ENCODE results near the gene MYL3. TPM values are rescaled to one million over a fixed set of nuclear protein-coding genes. Genes with fewer than 3 reads are reported as not detected.

The MYL3 gene
- total RNA-seq, 2 donors from 2014 or later = 208 to 223 TPM

- no peak overlapping the region for H3K4me3 ChIP-seq
- TF ChIP-seq, protein P1, sequence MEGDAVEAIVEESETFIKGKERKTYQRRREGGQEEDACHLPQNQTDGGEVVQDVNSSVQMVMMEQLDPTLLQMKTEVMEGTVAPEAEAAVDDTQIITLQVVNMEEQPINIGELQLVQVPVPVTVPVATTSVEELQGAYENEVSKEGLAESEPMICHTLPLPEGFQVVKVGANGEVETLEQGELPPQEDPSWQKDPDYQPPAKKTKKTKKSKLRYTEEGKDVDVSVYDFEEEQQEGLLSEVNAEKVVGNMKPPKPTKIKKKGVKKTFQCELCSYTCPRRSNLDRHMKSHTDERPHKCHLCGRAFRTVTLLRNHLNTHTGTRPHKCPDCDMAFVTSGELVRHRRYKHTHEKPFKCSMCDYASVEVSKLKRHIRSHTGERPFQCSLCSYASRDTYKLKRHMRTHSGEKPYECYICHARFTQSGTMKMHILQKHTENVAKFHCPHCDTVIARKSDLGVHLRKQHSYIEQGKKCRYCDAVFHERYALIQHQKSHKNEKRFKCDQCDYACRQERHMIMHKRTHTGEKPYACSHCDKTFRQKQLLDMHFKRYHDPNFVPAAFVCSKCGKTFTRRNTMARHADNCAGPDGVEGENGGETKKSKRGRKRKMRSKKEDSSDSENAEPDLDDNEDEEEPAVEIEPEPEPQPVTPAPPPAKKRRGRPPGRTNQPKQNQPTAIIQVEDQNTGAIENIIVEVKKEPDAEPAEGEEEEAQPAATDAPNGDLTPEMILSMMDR (IDR thresholded peaks at IDR 0.05) = no peak
Observed at GRCh38 chr3:46854555-46854991, 8.7 kb downstream of the MYL3 start.

DNA sequence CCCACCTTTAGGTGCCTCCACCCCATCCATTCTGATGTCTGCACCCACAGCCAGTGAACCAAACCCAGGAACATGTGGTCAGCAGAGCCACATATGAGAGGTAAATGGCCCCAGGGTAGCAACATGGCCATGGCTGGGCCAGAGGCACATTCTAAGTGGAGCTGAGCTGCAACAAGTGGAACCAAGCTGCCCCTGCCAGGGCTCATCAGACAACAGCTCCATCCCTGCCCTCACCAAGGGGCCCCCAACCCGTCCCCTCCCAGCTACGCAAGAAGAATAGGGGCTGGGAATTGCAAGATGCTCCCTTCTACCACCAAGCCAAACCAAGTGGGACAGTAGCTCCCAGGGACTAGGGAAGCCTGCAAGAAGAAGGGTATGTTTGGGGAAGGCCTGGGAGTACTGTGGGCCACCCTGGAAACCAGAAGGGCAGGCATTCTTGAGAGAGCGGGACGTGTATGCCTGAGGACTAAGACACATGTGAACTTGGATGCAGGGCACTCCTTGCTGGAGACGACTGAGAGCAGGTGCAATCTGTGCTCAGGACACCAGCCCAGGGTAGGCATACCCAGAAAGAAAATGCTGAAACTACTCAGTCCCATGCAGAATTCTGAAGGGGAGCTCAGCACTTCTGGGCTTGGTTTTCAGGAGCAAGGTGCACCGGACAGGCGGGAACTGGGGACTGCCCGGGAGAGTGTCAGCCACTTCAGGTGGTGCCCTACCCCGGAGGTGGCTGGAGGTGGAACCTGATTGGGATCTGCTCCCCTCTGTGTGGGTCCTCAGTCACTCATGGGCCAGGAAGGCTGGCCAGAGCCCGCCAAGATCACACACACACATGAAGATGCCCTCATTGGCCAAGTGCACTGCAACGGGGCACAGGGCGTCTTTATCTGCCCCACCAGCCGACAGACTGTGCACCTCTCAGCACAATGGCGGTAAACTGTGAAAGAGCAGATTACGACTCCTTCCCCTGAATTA lies 9.5 kb downstream of the MYL3 start:
- no peak for DNase-seq (ENCODE audit: low spot score)
- TF ChIP-seq, protein P1 (IDR thresholded peaks at IDR 0.05) = no peak
- H3K27me3 ChIP-seq = no peaks in the 10 kb centered on the region
- H3K4me3 ChIP-seq = no peak overlapping the region
- no peak overlapping the region for H3K27ac ChIP-seq
- H3K9me3 ChIP-seq = no peaks in the 10 kb centered on the region
- no peaks in the 10 kb centered on the region for H3K36me3 ChIP-seq
- no peaks in the 10 kb centered on the region for H3K4me1 ChIP-seq

More at GRCh38 chr3:46854555-46854991, 8.7 kb downstream of the MYL3 start:
- no peak for DNase-seq (ENCODE audit: low spot score)
- H3K27ac ChIP-seq = no peak overlapping the region
- H3K9me3 ChIP-seq = no peaks in the 10 kb centered on the region
- H3K36me3 ChIP-seq = no peaks in the 10 kb centered on the region
- no peaks in the 10 kb centered on the region for H3K27me3 ChIP-seq
- no peaks in the 10 kb centered on the region for H3K4me1 ChIP-seq

DNA sequence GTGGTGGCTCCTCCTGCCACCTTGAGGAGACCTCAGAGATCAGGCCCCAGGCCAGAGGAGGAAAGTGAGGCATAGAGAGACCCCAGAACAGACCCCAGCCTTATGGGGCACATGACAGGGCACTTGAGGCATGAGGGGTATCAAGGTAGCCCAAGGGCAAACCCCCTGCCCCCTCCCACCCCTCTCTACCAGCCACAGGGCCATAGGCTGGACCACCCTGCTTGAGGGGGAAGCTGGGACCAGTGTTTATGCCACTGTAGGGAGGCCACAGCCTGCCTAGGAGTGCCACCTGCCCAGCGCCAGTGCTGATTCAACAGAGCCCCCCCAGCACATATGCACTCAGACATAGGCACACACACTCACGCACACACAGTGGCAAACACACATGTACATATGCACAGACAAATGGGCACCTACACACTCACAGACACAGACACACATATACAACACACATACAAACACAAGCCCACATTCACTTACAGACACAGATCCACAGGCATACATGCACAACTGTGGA lies 10.3 kb downstream of the MYL3 start:
- Histone ChIP-seq H3K36me3 (no peaks in the 10 kb centered on the region), H3K27ac (no peak overlapping the region), H3K4me3 (no peak overlapping the region), H3K9me3 (no peaks in the 10 kb centered on the region), H3K4me1 (peaks cover 0 to 8% of the 10 kb centered on the region in 2 donors), H3K27me3 (no peaks in the 10 kb centered on the region)
- TF ChIP-seq, protein P1 (IDR thresholded peaks at IDR 0.05) = no peak
- no peak for DNase-seq (ENCODE audit: low spot score)

GRCh38 chr3:46852334-46852720 lies 10.9 kb downstream of the MYL3 start:
- Histone ChIP-seq H3K4me1 (peaks cover 0 to 13% of the 10 kb centered on the region in 2 donors), H3K27me3 (no peaks in the 10 kb centered on the region), H3K4me3 (no peak overlapping the region), H3K9me3 (no peaks in the 10 kb centered on the region), H3K27ac (no peak overlapping the region), H3K36me3 (no peaks in the 10 kb centered on the region)
- TF ChIP-seq, protein P1 (IDR thresholded peaks at IDR 0.05) = no peak
- no peak for DNase-seq (ENCODE audit: low spot score)

DNA sequence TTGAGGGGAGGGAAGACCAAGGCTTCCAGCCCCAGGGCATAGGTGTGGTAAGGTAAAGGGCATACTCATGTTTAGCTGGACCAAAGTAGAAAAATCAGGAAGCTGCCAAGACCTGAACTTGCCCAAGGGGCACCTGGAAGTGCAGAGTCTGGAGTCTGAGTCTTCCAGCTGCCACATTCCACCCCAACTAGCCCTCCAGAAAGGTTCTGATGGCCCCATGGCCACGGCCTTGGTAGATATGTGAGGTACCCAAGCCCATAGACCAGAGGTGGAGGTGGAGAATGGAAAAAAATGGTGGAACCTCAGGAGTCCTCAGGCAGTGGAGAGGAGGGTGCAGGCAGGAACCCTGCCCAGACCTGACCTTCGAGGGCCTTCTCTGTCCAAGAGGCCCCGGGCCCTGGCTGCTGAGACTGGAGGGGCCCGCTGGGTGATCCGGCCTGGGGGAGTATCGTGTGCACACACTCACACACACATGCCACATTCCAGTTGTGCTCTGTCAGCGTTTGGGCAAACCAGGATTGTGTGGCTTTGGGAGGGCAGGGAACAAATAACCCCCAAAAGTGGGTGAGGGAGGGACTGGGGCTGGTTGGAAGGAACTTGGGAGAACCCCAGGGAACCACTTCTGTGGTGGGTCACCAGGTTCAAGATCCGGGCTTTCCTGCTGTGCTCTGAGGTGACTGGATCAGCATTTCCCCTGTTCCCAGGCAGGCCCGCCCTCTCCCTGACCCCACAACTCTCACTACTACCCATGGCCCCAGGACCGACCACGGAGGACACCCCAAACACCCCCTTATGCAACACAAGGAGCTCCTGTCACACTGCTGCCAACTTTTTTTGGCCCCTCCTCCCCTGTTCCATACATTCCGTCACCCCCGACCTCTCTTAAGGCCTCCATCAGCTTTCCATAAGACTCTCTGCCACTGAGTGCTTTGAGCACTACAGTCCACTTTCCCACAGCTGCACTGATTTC lies 11.6 kb downstream of the MYL3 start:
- no peaks in the 10 kb centered on the region for H3K9me3 ChIP-seq
- H3K4me1 ChIP-seq = peaks cover 0 to 18% of the 10 kb centered on the region in 2 donors
- H3K27me3 ChIP-seq = no peaks in the 10 kb centered on the region
- no peak overlapping the region for H3K4me3 ChIP-seq
- no peaks in the 10 kb centered on the region for H3K36me3 ChIP-seq
- TF ChIP-seq, protein P1 (IDR thresholded peaks at IDR 0.05) = no peak
- peak; percentile 57 for DNase-seq (ENCODE audit: low spot score)
- H3K27ac ChIP-seq = no peak overlapping the region

Data from right atrium auricular region (tissue), 2 donors.